Endothelial cell of umbilical vein (primary cell): Measurements from ENCODE around the gene IFI27. TPM values are rescaled to one million over a fixed set of nuclear protein-coding genes. Genes with fewer than 3 reads are reported as not detected.

Experiments used
- BruUV-seq: library from RNA; stranded (reverse); fragments of 400-500 nt; replicated peaks from 2 replicates; lab custom pipeline; 2021; lab: Mats Ljungman, UMichigan
- CTCF ChIA-PET: fragments of 300-600, 350-600 bp; sonication (Branson Sonifier 250); formaldehyde crosslinking; loops from one replicate; lab custom pipeline; 2021; ENCODE audit warnings: antibody characterized with exemption, inconsistent platforms; lab: Charles Lee
- POLR2A ChIA-PET: fragments of 300-600, 350-600 bp; sonication (Branson Sonifier 250); formaldehyde crosslinking; loops from one replicate; lab custom pipeline; 2021; ENCODE audit warnings: antibody characterized with exemption, inconsistent platforms; lab: Charles Lee
- DNase-seq: peaks from one replicate; pipeline ENCODE4 v3.0.0-alpha.2; 2011; ENCODE audit warnings: low read depth, low spot score
- FAIRE-seq: peaks from 2 replicates; lab custom pipeline; 2011; peaks lifted over from hg19 to GRCh38; lab: Jason Lieb, UNC
- H2AFZ ChIP-seq: 2 replicates; pipeline ENCODE4 v1.6.0; 2012; ENCODE audit warnings: low read depth, low read length, control low read depth, inconsistent platforms
- H3K27ac ChIP-seq: 2 replicates; pipeline ENCODE4 v1.5.1; 2011; ENCODE audit warnings: low read depth, mild to moderate bottlenecking, control low read depth, low read length, moderate library complexity; ENCODE audit not compliant: insufficient read depth
- H3K27me3 ChIP-seq, 2 experiments: 2 replicates each; pipeline versions ENCODE4 v1.6.0 to v1.6.1; 2011; ENCODE audit warnings: low read length in 2 of 2, mixed read lengths in 1 of 2; ENCODE audit not compliant: control insufficient read depth in 2 of 2, insufficient read depth in 2 of 2
- H3K36me3 ChIP-seq, 2 experiments: 2 replicates in 1 of 2; 3 replicates in 1 of 2; pipeline ENCODE4 v1.5.1; 2011; ENCODE audit warnings: low read length in 2 of 2, mild to moderate bottlenecking in 1 of 2, moderate library complexity in 1 of 2; ENCODE audit not compliant: control insufficient read depth in 2 of 2, insufficient read depth in 2 of 2; ENCODE audit errors: extremely low read depth in 1 of 2
- H3K4me1 ChIP-seq: 3 replicates; pipeline ENCODE4 v1.5.1; 2011; ENCODE audit warnings: mild to moderate bottlenecking, low read length; ENCODE audit not compliant: control insufficient read depth, insufficient read depth; ENCODE audit errors: extremely low read depth
- H3K4me2 ChIP-seq: 2 replicates; pipeline ENCODE4 v1.6.1; 2011; ENCODE audit warnings: low read length, control low read depth, mixed read lengths; ENCODE audit not compliant: insufficient read depth
- H3K4me3 ChIP-seq, 3 experiments: fragments of 200-600 bp in 1 of 3; sonication (generic), shearing (Covaris generic) in 1 of 3; replicated peaks in 1 of 3; 2 replicates each; pipeline ENCODE4 v1.5.1; 2011 to 2016; ENCODE audit warnings: control low read depth in 3 of 3, low read length in 3 of 3, mild to moderate bottlenecking in 2 of 3, inconsistent platforms in 1 of 3, low read depth in 1 of 3, moderate library complexity in 1 of 3; ENCODE audit not compliant: insufficient read depth in 1 of 3
- H3K79me2 ChIP-seq: 2 replicates; pipeline ENCODE4 v1.6.0; 2012; ENCODE audit warnings: low read length, inconsistent platforms; ENCODE audit not compliant: control insufficient read depth, insufficient read depth
- H3K9ac ChIP-seq: replicated peaks from 2 replicates; pipeline ENCODE3; 2011; ENCODE audit warnings: low read length, control low read depth; ENCODE audit not compliant: insufficient read depth; ENCODE audit errors: extremely low read depth
- H3K9me1 ChIP-seq: replicated peaks from 3 replicates; pipeline ENCODE4 v1.6.0; 2011; ENCODE audit warnings: mild to moderate bottlenecking, low read length; ENCODE audit not compliant: control insufficient read depth, insufficient read depth; ENCODE audit errors: extremely low read depth
- H3K9me3 ChIP-seq: replicated peaks from 2 replicates; pipeline ENCODE4 v1.5.1; 2012; ENCODE audit warnings: low read length, inconsistent platforms; ENCODE audit not compliant: control insufficient read depth, insufficient read depth
- H4K20me1 ChIP-seq: replicated peaks from 2 replicates; pipeline ENCODE3; 2011; ENCODE audit warnings: mild to moderate bottlenecking, low read length; ENCODE audit not compliant: control insufficient read depth, insufficient read depth; ENCODE audit errors: extremely low read depth
- CTCF ChIP-seq, 2 donors: IDR thresholded peaks; 1 replicate in 1 of 2; 2 replicates in 1 of 2; pipeline ENCODE4 v1.5.1; 2011; ENCODE audit warnings: low read length in 2 of 2, mild to moderate bottlenecking in 2 of 2, moderate library complexity in 2 of 2, control low read depth in 1 of 2, inconsistent platforms in 1 of 2, low read depth in 1 of 2; ENCODE audit not compliant: insufficient read depth in 1 of 2; ENCODE audit errors: extremely low read depth in 1 of 2
- POLR2AphosphoS5 ChIP-seq: IDR thresholded peaks from 2 replicates; pipeline ENCODE4 v1.6.1; 2012; ENCODE audit warnings: low read depth, mild to moderate bottlenecking, control low read depth, low read length, moderate library complexity; ENCODE audit not compliant: insufficient read depth
- dilution Hi-C: fragments of 300-500 bp; cut with MboI; formaldehyde crosslinking; loops from one replicate; pipeline ENCODE4 v1.15.0; 2019; ENCODE audit warnings: low sequenced_read_pairs; ENCODE audit not compliant: extremely low pct_ligation_motif_present
- intact Hi-C: fragments of 100-400 bp; cut with micrococcal nuclease; formaldehyde crosslinking; loops from one replicate; pipeline ENCODE4 v1.10.0; 2022
- polyA plus RNA-seq, 4 experiments: library from polyadenylated mRNA; depleted of rRNA in 3 of 4; stranded (reverse) in 3 of 4; unstranded in 1 of 4; fragments of >200 nt; gene quantifications; 2 replicates each; pipeline versions ENCODE4 v1.2.1 to v1.2.3, GENCODE V29; 2011 to 2012; ENCODE audit warnings: missing spikeins in 1 of 4
- total RNA-seq: library from RNA; stranded (reverse); gene quantifications from 2 replicates; pipeline ENCODE4 v1.2.3, GENCODE V29; 2021

The IFI27 gene
- total and polyA plus RNA-seq, 2 donors (not counting 3 experiments of a cell fraction or from before 2014, with no cell fraction given): 126 to 1,265 TPM

GRCh38 chr14:94129111-94129757 lies 18.7 kb downstream of the IFI27 start, which contains the start of gene IFI27L2:
IFI27L2 (minus strand) TSS chr14:94129604; CDS start chr14:94129564, 40 bp downstream.
- DNase-seq: peak; percentile 59
- CTCF ChIA-PET: interaction anchor here (0.7 to 5.2 kb wide), 13 partner anchors 7 to 420 kb away, joined by 3 to 67 read pairs (median 6); partner anchors contain the start of genes DDX24, IFI27 and IFI27L1
- peak within 1 kb of the TSS; percentile 24 for H3K9ac ChIP-seq

More at GRCh38 chr14:94129111-94129757, 18.7 kb downstream of the IFI27 start, which contains the start of gene IFI27L2:
- Histone ChIP-seq H3K27me3 (peaks cover 0 to 5% of the 10 kb centered on the region in 2 experiments), H3K9me1 (no peaks in the 10 kb centered on the region), H3K4me3 (peak within 1 kb of the TSS; percentile 27 to 67 (median 45)), H3K4me1 (peaks cover 9% of the 10 kb centered on the region), H3K27ac (no peak within 1 kb of the TSS), H3K9me3 (no peaks in the 10 kb centered on the region), H4K20me1 (no peaks in the 10 kb centered on the region), H3K79me2 (no peaks in the 10 kb centered on the region), H3K4me2 (peak within 1 kb of the TSS; percentile 91), H2AFZ (peak within 1 kb of the TSS; percentile 93), H3K36me3 (no peaks in the 10 kb centered on the region)
- TF ChIP-seq CTCF (IDR thresholded peaks at IDR 0.05; ENCODE audit: extremely low read depth in 1 of 2, insufficient read depth in 1 of 2, low read depth in 1 of 2, low read length in 2 of 2): peak in 1 of 2 donors; percentile 20
- TF ChIP-seq POLR2AphosphoS5: no peak
- POLR2A ChIA-PET: interaction anchor here (0.6 to 1.4 kb wide), 5 partner anchors 12 to 48 kb away, joined by 3 to 4 read pairs (median 3); partner anchors contain the start of genes DDX24, IFI27 and IFI27L1
- dilution Hi-C loops (no loop called here), intact Hi-C loops (no loop called here)
- no TSS peak for BruUV-seq
- peak; percentile 55 for FAIRE-seq
